Myometrial cell (primary cell): ENCODE results near the gene GREB1. TPM values are rescaled to one million over a fixed set of nuclear protein-coding genes. Genes with fewer than 3 reads are reported as not detected.

Source experiments
- total RNA-seq: library from RNA; depleted of rRNA; stranded (reverse); fragments of >200 nt; gene quantifications from 2 replicates; pipeline ENCODE4 v1.2.3, GENCODE V29; 2015

GREB1 gene, protein sequence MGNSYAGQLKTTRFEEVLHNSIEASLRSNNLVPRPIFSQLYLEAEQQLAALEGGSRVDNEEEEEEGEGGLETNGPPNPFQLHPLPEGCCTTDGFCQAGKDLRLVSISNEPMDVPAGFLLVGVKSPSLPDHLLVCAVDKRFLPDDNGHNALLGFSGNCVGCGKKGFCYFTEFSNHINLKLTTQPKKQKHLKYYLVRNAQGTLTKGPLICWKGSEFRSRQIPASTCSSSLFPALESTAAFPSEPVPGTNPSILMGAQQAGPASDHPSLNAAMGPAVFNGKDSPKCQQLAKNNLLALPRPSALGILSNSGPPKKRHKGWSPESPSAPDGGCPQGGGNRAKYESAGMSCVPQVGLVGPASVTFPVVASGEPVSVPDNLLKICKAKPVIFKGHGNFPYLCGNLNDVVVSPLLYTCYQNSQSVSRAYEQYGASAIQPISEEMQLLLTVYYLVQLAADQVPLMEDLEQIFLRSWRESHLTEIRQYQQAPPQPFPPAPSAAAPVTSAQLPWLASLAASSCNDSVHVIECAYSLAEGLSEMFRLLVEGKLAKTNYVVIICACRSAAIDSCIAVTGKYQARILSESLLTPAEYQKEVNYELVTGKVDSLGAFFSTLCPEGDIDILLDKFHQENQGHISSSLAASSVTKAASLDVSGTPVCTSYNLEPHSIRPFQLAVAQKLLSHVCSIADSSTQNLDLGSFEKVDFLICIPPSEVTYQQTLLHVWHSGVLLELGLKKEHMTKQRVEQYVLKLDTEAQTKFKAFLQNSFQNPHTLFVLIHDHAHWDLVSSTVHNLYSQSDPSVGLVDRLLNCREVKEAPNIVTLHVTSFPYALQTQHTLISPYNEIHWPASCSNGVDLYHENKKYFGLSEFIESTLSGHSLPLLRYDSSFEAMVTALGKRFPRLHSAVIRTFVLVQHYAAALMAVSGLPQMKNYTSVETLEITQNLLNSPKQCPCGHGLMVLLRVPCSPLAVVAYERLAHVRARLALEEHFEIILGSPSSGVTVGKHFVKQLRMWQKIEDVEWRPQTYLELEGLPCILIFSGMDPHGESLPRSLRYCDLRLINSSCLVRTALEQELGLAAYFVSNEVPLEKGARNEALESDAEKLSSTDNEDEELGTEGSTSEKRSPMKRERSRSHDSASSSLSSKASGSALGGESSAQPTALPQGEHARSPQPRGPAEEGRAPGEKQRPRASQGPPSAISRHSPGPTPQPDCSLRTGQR (N-terminal part only)
- 0.18 TPM in 1 of 2 replicates, not detected in the other for total RNA-seq

GRCh38 chr2:11533278-11534070 lies at the start of gene GREB1:
Gene GREB1, plus strand, starts transcription at chr2:11534045. Its CDS starts 22,570 bp downstream, at chr2:11556615.

DNA sequence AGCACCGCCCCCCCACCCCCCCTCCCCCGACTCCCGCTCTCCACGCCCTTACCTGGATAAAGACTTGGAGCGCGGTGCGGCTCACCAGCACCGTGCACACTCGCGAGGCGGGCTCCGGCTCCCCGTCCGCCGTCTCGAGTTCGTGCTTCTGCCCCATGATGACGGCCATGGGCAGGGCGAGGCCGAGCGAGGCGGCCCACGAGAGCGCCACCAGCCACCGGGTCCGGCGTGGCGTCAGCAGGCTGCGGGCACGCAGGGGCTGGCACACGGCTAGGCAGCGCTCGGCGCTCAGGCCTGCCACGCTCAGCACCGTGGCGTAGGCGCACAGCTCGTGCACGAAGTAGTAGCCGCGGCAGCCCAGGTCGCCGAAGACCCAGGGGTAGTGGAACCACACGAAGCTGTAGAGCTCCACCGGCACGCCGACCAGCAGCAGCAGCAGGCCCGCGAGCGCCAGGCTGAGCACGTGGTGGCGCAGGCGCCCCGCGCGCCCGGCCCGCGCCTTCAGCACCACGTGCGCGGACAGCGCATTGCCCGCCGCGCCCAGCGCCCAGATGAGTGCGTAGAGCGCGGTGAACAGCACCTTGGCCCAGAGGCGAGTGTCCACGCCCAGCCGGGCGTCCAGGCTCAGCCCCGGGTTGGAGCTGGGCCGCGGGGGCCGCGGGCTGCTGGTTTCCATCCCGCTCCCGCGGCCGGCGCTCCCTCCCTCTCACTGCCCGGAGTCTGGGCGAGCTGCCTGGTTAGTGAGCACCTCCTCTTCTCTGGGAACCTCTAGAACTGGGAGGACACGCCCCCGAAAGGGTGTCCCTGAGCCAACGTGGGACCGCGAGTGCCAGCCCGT lies 135.8 kb downstream of the GREB1 start, which contains the start of gene NTSR2:
Gene NTSR2, minus strand, starts transcription at position 742 of the 838 bp plus-strand sequence. Its CDS starts 66 bp downstream, at position 676.

Other genes with a start within 250 kb of the GREB1 start
- 13.5 and 23.2 TPM in 2 replicates for gene ROCK2, start 189.4 kb upstream of the GREB1 start, total RNA-seq
- gene E2F6, start 67.9 kb upstream of the GREB1 start, total RNA-seq: 8.6 and 16.3 TPM in 2 replicates
- gene NTSR2, start 136.2 kb downstream of the GREB1 start, total RNA-seq: not detected in 2 replicates
- 72.7 and 75.8 TPM in 2 replicates for gene LPIN1, start 212.6 kb downstream of the GREB1 start, total RNA-seq